Stimulated activated naive B cell treated with anti-CD40 and anti-IgM and Interleukin-4, amounts not matched to agents 10 μg/mL and 1 μg/mL and 100 μg/mL, for 72 hours (primary cell): ENCODE measurements around the gene WHRN.
A peak's percentile ranks its signal among the peaks of the same experiment; 100 is the strongest.

Source experiments
- ATAC-seq, 2 donors: fragments of 150-1000 bp; cut with Tn5 transposase; replicated peaks; 2 replicates each; pipeline ENCODE4 v1.10.0; 2021; ENCODE audit warnings: moderate library complexity in 1 of 2
- DNase-seq: peaks from one replicate; pipeline ENCODE4 v3.0.0; 2021
- H3K27ac Mint-ChIP-seq: one replicate; pipeline ENCODE4 v1.8.0; 2022; ENCODE audit warnings: mild to moderate bottlenecking, mixed read lengths
- H3K27me3 Mint-ChIP-seq, 2 donors: one replicate each; pipeline ENCODE4 v1.8.0; 2022; ENCODE audit warnings: mixed read lengths in 2 of 2
- H3K36me3 Mint-ChIP-seq, 2 donors: one replicate each; pipeline ENCODE4 v1.8.0; 2022; ENCODE audit warnings: mixed read lengths in 2 of 2, mild to moderate bottlenecking in 1 of 2
- H3K4me1 Mint-ChIP-seq, 2 donors: one replicate each; pipeline ENCODE4 v1.8.0; 2022; ENCODE audit warnings: mixed read lengths in 2 of 2, mild to moderate bottlenecking in 1 of 2
- H3K4me3 Mint-ChIP-seq, 2 donors: one replicate each; pipeline ENCODE4 v1.8.0; 2022; ENCODE audit warnings: mild to moderate bottlenecking in 2 of 2, mixed read lengths in 2 of 2, moderate library complexity in 1 of 2
- H3K9me3 Mint-ChIP-seq, 2 donors: one replicate each; pipeline ENCODE4 v1.8.0; 2022; ENCODE audit warnings: mixed read lengths in 2 of 2, mild to moderate bottlenecking in 1 of 2

WHRN gene

GRCh38 chr9:114416290-114416689, 89.0 kb downstream of the WHRN start:
- Mint-ChIP-seq H3K27ac (no peak overlapping the region), H3K36me3 (peaks cover 21% of the 10 kb centered on the region in 2 donors), H3K4me3 (no peak overlapping the region), H3K4me1 (peaks cover 4 to 10% of the 10 kb centered on the region in 2 donors), H3K27me3 (no peaks in the 10 kb centered on the region), H3K9me3 (no peaks in the 10 kb centered on the region)
- no peak for ATAC-seq
- no peak for DNase-seq

GRCh38 chr9:114414346-114414745, 90.9 kb downstream of the WHRN start:
- Mint-ChIP-seq H3K4me3 (no peak overlapping the region), H3K36me3 (peaks cover 19 to 21% of the 10 kb centered on the region in 2 donors), H3K27me3 (no peaks in the 10 kb centered on the region), H3K9me3 (no peaks in the 10 kb centered on the region), H3K27ac (peak overlapping the region; percentile 34), H3K4me1 (peaks cover 10% of the 10 kb centered on the region in 2 donors)
- ATAC-seq: no peak
- no peak for DNase-seq

GRCh38 chr9:114413861-114414301, 91.4 kb downstream of the WHRN start:
- Mint-ChIP-seq H3K4me1 (peaks cover 10 to 14% of the 10 kb centered on the region in 2 donors), H3K9me3 (no peaks in the 10 kb centered on the region), H3K27me3 (no peaks in the 10 kb centered on the region), H3K27ac (no peak overlapping the region), H3K4me3 (no peak overlapping the region), H3K36me3 (peaks cover 16 to 19% of the 10 kb centered on the region in 2 donors)
- ATAC-seq: peak in 1 of 2 donors; percentile 29
- DNase-seq: no peak

GRCh38 chr9:114412048-114412683, 93.1 kb downstream of the WHRN start:
- DNase-seq (no peak), ATAC-seq (no peak)
- H3K27ac Mint-ChIP-seq: no peak overlapping the region
- no peak overlapping the region for H3K4me3 Mint-ChIP-seq
- peaks cover 7 to 9% of the 10 kb centered on the region in 2 donors for H3K36me3 Mint-ChIP-seq
- no peaks in the 10 kb centered on the region for H3K9me3 Mint-ChIP-seq
- no peaks in the 10 kb centered on the region for H3K27me3 Mint-ChIP-seq
- H3K4me1 Mint-ChIP-seq: peaks cover 6 to 14% of the 10 kb centered on the region in 2 donors

GRCh38 chr9:114411452-114411851, 93.8 kb downstream of the WHRN start:
- ATAC-seq (no peak), DNase-seq (no peak)
- H3K4me3 Mint-ChIP-seq: no peak overlapping the region
- no peaks in the 10 kb centered on the region for H3K9me3 Mint-ChIP-seq
- no peak overlapping the region for H3K27ac Mint-ChIP-seq
- H3K36me3 Mint-ChIP-seq: peaks cover 1 to 3% of the 10 kb centered on the region in 2 donors
- no peaks in the 10 kb centered on the region for H3K27me3 Mint-ChIP-seq
- H3K4me1 Mint-ChIP-seq: peaks cover 3 to 13% of the 10 kb centered on the region in 2 donors

- ATAC-seq (no peak), DNase-seq (no peak)
- Mint-ChIP-seq H3K4me1 (peaks cover under 1 to 12% of the 10 kb centered on the region in 2 donors), H3K4me3 (no peak overlapping the region), H3K9me3 (no peaks in the 10 kb centered on the region), H3K36me3 (peaks cover 3% of the 10 kb centered on the region in 2 donors), H3K27ac (no peak overlapping the region), H3K27me3 (no peaks in the 10 kb centered on the region)
Measured at GRCh38 chr9:114410910-114411309, 94.4 kb downstream of the WHRN start.

- H3K4me3 Mint-ChIP-seq: no peak overlapping the region
- ATAC-seq (no peak), DNase-seq (no peak)
- no peaks in the 10 kb centered on the region for H3K9me3 Mint-ChIP-seq
- H3K27me3 Mint-ChIP-seq: no peaks in the 10 kb centered on the region
- H3K4me1 Mint-ChIP-seq: peaks cover 9 to 17% of the 10 kb centered on the region in 2 donors
- peaks cover 3% of the 10 kb centered on the region in 2 donors for H3K36me3 Mint-ChIP-seq
- H3K27ac Mint-ChIP-seq: no peak overlapping the region
Measured at GRCh38 chr9:114409842-114410241, 95.4 kb downstream of the WHRN start.

GRCh38 chr9:114409103-114409780, 96.0 kb downstream of the WHRN start:
- no peak overlapping the region for H3K4me3 Mint-ChIP-seq
- DNase-seq (no peak), ATAC-seq (peak in 1 of 2 donors; percentile 39)
- no peak overlapping the region for H3K27ac Mint-ChIP-seq
- no peaks in the 10 kb centered on the region for H3K27me3 Mint-ChIP-seq
- peaks cover 3% of the 10 kb centered on the region in 2 donors for H3K36me3 Mint-ChIP-seq
- peaks cover 9 to 17% of the 10 kb centered on the region in 2 donors for H3K4me1 Mint-ChIP-seq
- no peaks in the 10 kb centered on the region for H3K9me3 Mint-ChIP-seq

- Mint-ChIP-seq H3K27ac (no peak overlapping the region), H3K4me1 (peaks cover 9 to 17% of the 10 kb centered on the region in 2 donors), H3K36me3 (peaks cover 3% of the 10 kb centered on the region in 2 donors), H3K27me3 (no peaks in the 10 kb centered on the region), H3K4me3 (no peak overlapping the region), H3K9me3 (no peaks in the 10 kb centered on the region)
- DNase-seq: no peak
- no peak for ATAC-seq
Measured at GRCh38 chr9:114408645-114409044, 96.6 kb downstream of the WHRN start.

- H3K4me3 Mint-ChIP-seq: no peak overlapping the region
- no peaks in the 10 kb centered on the region for H3K27me3 Mint-ChIP-seq
- DNase-seq (no peak), ATAC-seq (no peak)
- H3K4me1 Mint-ChIP-seq: peaks cover 9 to 17% of the 10 kb centered on the region in 2 donors
- H3K9me3 Mint-ChIP-seq: no peaks in the 10 kb centered on the region
- peaks cover 3 to 6% of the 10 kb centered on the region in 2 donors for H3K36me3 Mint-ChIP-seq
- H3K27ac Mint-ChIP-seq: no peak overlapping the region
Measured at GRCh38 chr9:114407889-114408288, 97.4 kb downstream of the WHRN start.

- Mint-ChIP-seq H3K9me3 (no peaks in the 10 kb centered on the region), H3K36me3 (peaks cover 3 to 11% of the 10 kb centered on the region in 2 donors), H3K27me3 (no peaks in the 10 kb centered on the region), H3K27ac (peak overlapping the region; percentile 67), H3K4me3 (no peak overlapping the region), H3K4me1 (peaks cover 14 to 16% of the 10 kb centered on the region in 2 donors)
- no peak for DNase-seq
- no peak for ATAC-seq
Measured at GRCh38 chr9:114406441-114406840, 98.8 kb downstream of the WHRN start.

GRCh38 chr9:114405294-114406034, 99.8 kb downstream of the WHRN start:
- Mint-ChIP-seq H3K27ac (no peak overlapping the region), H3K4me1 (peaks cover 14 to 16% of the 10 kb centered on the region in 2 donors), H3K27me3 (no peaks in the 10 kb centered on the region), H3K9me3 (no peaks in the 10 kb centered on the region), H3K36me3 (peaks cover 3 to 11% of the 10 kb centered on the region in 2 donors), H3K4me3 (no peak overlapping the region)
- peak; percentile 72 for DNase-seq
- peak; percentile 98 to 99 for ATAC-seq

GRCh38 chr9:114404531-114404930, 100.7 kb downstream of the WHRN start:
- DNase-seq: no peak
- Mint-ChIP-seq H3K4me3 (no peak overlapping the region), H3K4me1 (peaks cover 11 to 14% of the 10 kb centered on the region in 2 donors), H3K27ac (no peak overlapping the region), H3K36me3 (peaks cover 3 to 11% of the 10 kb centered on the region in 2 donors), H3K27me3 (no peaks in the 10 kb centered on the region), H3K9me3 (no peaks in the 10 kb centered on the region)
- no peak for ATAC-seq

GRCh38 chr9:114403153-114403756, 102.0 kb downstream of the WHRN start:
- Mint-ChIP-seq H3K27ac (no peak overlapping the region), H3K9me3 (no peaks in the 10 kb centered on the region), H3K4me3 (no peak overlapping the region), H3K36me3 (peaks cover 3 to 11% of the 10 kb centered on the region in 2 donors), H3K27me3 (no peaks in the 10 kb centered on the region), H3K4me1 (peaks cover 7 to 14% of the 10 kb centered on the region in 2 donors)
- no peak for ATAC-seq
- no peak for DNase-seq
